ENCODE measurements around the gene SLC7A4. TPM values are rescaled to one million over a fixed set of nuclear protein-coding genes. Genes with fewer than 3 reads are reported as not detected.
"Not testable (repeated sequence)": the region's sequence is repeated elsewhere in the genome, so short reads cannot be mapped to it uniquely, and the experiment has no call there.

SLC7A4 gene
- total RNA-seq, 1 donor from 2014 or later, result 0.25 TPM

DNA sequence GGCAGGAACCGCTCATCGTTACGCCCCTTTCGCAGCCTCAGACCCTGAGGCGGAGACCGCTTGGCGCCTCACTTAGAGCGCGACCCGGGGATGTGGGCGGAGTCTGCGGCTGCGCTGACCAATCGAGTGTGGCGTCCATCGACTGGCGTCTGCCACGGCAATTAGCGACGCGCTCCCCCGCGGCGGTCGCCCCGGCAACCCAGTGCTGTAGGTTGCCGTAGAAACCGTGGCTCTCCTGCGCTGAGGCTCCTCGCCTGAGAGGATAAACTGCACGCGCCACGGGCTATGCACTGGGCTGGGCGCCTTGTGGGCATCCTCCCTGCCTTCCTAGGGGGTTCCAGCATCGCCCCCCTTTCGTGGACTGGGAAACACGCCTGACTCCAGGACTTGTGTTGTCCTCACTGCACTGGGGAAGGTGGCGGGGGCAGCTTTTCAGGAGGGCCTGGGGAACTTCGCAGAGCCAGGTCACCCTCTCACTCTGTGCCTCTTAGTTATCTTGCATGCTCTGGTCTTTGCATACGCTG lies 18.1 kb downstream of the SLC7A4 start:
- DNase-seq, result peak; percentile 90
- peak overlapping the region; percentile 81 for H3K27ac ChIP-seq (replicated peaks)
- intact Hi-C loops (cut with micrococcal nuclease), result no loop called here
- H3K9me3 ChIP-seq (replicated peaks), result no peaks in the 10 kb centered on the region
- TF ChIP-seq CTCF (IDR thresholded peaks at IDR 0.05; ENCODE audit: borderline replicate concordance), result no peak
- no peaks in the 10 kb centered on the region for H3K36me3 ChIP-seq
- H3K4me1 ChIP-seq, result peaks cover 26% of the 10 kb centered on the region
- H3K4me3 ChIP-seq, result peak overlapping the region; percentile 71
- no peaks in the 10 kb centered on the region for H3K27me3 ChIP-seq (ENCODE audit: low read depth)

DNA sequence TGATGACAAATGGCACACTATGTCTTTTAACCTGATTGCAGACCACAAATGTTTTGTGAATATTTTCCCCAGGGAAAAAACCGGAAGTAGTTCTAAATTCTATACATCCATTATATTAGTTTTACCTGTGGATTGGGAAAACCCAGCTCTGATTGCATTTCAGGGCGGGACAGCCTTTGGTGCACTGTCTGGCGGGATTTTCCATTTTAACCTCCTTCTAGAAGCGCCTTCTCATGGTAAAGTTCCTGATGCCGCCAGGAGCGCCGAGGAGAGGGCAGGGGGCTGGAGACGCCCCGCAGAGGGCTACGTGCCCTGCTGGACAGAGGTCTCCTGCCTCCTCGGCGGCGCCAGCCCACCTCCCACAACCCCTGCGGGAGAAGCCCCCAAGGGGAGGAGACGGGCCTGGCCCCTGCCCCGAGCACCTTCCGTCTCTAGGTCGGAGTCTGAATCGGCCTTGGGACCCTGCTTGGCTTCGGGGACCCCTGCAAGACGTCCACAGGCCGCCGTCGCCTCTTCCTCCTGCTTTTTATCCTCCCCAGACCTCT lies 18.6 kb downstream of the SLC7A4 start:
- Histone ChIP-seq H3K4me1 (peaks cover 26% of the 10 kb centered on the region), H3K27ac (replicated peaks) (peak overlapping the region; percentile 81), H3K9me3 (replicated peaks) (no peaks in the 10 kb centered on the region), H3K36me3 (no peaks in the 10 kb centered on the region), H3K27me3 (ENCODE audit: low read depth) (no peaks in the 10 kb centered on the region), H3K4me3 (peak overlapping the region; percentile 71)
- intact Hi-C loops (cut with micrococcal nuclease), result no loop called here
- DNase-seq, result no peak
- TF ChIP-seq CTCF (IDR thresholded peaks at IDR 0.05; ENCODE audit: borderline replicate concordance), result no peak

GRCh38 chr22:21012446-21013407 lies 19.6 kb downstream of the SLC7A4 start:
- TF ChIP-seq CTCF (IDR thresholded peaks at IDR 0.05; ENCODE audit: borderline replicate concordance), result no peak
- H3K4me3 ChIP-seq, result no peak overlapping the region
- H3K9me3 ChIP-seq (replicated peaks), result no peaks in the 10 kb centered on the region
- no peaks in the 10 kb centered on the region for H3K36me3 ChIP-seq
- H3K27ac ChIP-seq (replicated peaks), result no peak overlapping the region
- intact Hi-C loops (cut with micrococcal nuclease), result no loop called here
- peaks cover 26% of the 10 kb centered on the region for H3K4me1 ChIP-seq
- no peak for DNase-seq
- no peaks in the 10 kb centered on the region for H3K27me3 ChIP-seq (ENCODE audit: low read depth)

DNA sequence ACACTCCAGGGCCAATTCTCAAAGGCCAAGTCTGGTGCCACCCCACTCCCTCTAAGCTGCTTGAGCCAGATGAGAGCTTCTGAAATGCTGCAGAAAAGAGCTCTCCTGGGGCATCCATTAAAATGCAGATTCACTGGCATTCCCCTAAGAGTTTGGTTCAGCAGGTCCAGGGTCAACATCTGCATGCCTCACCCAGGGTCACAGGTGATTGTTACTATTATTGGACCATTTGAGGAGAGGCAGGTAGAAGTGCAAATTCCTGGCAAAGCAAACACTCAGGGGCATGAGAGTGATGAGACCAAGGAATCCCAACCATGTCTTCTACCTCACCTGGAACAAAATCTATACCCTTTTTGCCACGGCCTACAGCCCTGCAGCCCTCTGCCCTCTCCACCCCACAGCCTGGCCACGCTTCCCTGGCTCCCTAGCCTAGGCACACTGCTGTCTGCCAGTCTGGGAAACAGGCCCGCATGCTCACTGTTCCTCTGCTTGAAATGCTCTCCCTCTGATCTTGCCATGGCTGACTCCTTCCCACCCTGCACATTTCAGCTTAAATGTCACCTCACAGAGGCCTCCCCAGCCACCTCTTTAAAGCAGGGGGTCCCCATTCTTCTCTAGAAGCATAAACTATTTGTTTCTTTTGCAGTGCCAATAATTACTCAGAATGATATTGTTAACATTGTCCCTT lies 21.8 kb downstream of the SLC7A4 start:
- TF ChIP-seq CTCF (IDR thresholded peaks at IDR 0.05; ENCODE audit: borderline replicate concordance), result no peak
- intact Hi-C loops (cut with micrococcal nuclease), result no loop called here
- Histone ChIP-seq H3K27me3 (ENCODE audit: low read depth) (no peaks in the 10 kb centered on the region), H3K4me3 (no peak overlapping the region), H3K27ac (replicated peaks) (no peak overlapping the region), H3K4me1 (peaks cover 22% of the 10 kb centered on the region), H3K9me3 (replicated peaks) (no peaks in the 10 kb centered on the region), H3K36me3 (no peaks in the 10 kb centered on the region)
- DNase-seq, result no peak

- Histone ChIP-seq H3K27me3 (ENCODE audit: low read depth) (no peaks in the 10 kb centered on the region), H3K9me3 (replicated peaks) (no peaks in the 10 kb centered on the region), H3K4me1 (peaks cover 14% of the 10 kb centered on the region), H3K4me3 (no peak overlapping the region), H3K27ac (replicated peaks) (no peak overlapping the region), H3K36me3 (no peaks in the 10 kb centered on the region)
- DNase-seq, result no peak
- intact Hi-C loops (cut with micrococcal nuclease), result no loop called here
- no peak for TF ChIP-seq CTCF (IDR thresholded peaks at IDR 0.05; ENCODE audit: borderline replicate concordance)
Measured at GRCh38 chr22:21009638-21010425, 22.5 kb downstream of the SLC7A4 start.

GRCh38 chr22:21009208-21009607 lies 23.2 kb downstream of the SLC7A4 start:
- intact Hi-C loops (cut with micrococcal nuclease); DNase-seq; H3K36me3 ChIP-seq; H3K4me3 ChIP-seq; H3K9me3 ChIP-seq (replicated peaks); H3K27me3 ChIP-seq (ENCODE audit: low read depth); H3K4me1 ChIP-seq; H3K27ac ChIP-seq (replicated peaks): not testable (repeated sequence)
